B cell (primary cell): ENCODE measurements around the gene RNASEH2C. TPM values are rescaled to one million over a fixed set of nuclear protein-coding genes. Genes with fewer than 3 reads are reported as not detected.
"Not testable (repeated sequence)": the region's sequence is repeated elsewhere in the genome, so short reads cannot be mapped to it uniquely, and the experiment has no call there.

ENCODE experiments used
- ATAC-seq: fragments of 200-7000 bp; cut with Tn5 transposase; one replicate; pipeline ENCODE4 v1.10.0; 2021; ENCODE audit warnings: low read depth, mild to moderate bottlenecking, moderate number of reproducible peaks, moderate library complexity
- CTCF ChIA-PET: fragments of 350-600 bp; sonication (Branson Sonifier 250); formaldehyde crosslinking; loops from one replicate; lab custom pipeline; 2021; ENCODE audit warnings: antibody characterized with exemption, inconsistent platforms; lab: Charles Lee
- POLR2A ChIA-PET: fragments of 350-600 bp; sonication (Branson Sonifier 250); formaldehyde crosslinking; loops from one replicate; lab custom pipeline; 2021; ENCODE audit warnings: antibody characterized with exemption; lab: Charles Lee
- DNase-seq: peaks from one replicate; pipeline ENCODE4 v3.0.0; 2013
- H2AFZ ChIP-seq: 2 replicates; pipeline ENCODE4 v1.6.1; 2012; ENCODE audit warnings: mild to moderate bottlenecking, low read depth, low read length; ENCODE audit not compliant: insufficient read depth, poor library complexity, severe bottlenecking
- H3K27ac ChIP-seq, 2 donors: 1 replicate in 1 of 2; 2 replicates in 1 of 2; pipeline ENCODE4 v1.5.1; 2012 to 2013; ENCODE audit warnings: low read length in 2 of 2, mild to moderate bottlenecking in 2 of 2, moderate library complexity in 1 of 2
- H3K27me3 ChIP-seq, 4 experiments: fragments of 200-600 bp in 1 of 4; sonication (generic) in 1 of 4; replicated peaks in 1 of 4; 1 replicate in 2 of 4; 2 replicates in 2 of 4; pipeline versions ENCODE4 v1.6.1 to v1.7.0; 2013 to 2016; ENCODE audit warnings: low read length in 3 of 4, mild to moderate bottlenecking in 2 of 4, mixed read lengths in 1 of 4, moderate library complexity in 1 of 4; ENCODE audit not compliant: insufficient read depth in 4 of 4, control insufficient read depth in 3 of 4; ENCODE audit errors: control extremely low read depth in 1 of 4
- H3K36me3 ChIP-seq, 2 experiments: replicated peaks in 1 of 2; 1 replicate in 1 of 2; 2 replicates in 1 of 2; pipeline versions ENCODE4 v1.6.1 to v1.7.1; 2013; ENCODE audit warnings: low read length in 1 of 2; ENCODE audit not compliant: insufficient read depth in 2 of 2, control insufficient read depth in 1 of 2; ENCODE audit errors: control extremely low read depth in 1 of 2, extremely low read depth in 1 of 2
- H3K4me1 ChIP-seq, 2 donors: fragments of 200-600 bp in 1 of 2; sonication (generic) in 1 of 2; 1 replicate in 1 of 2; 2 replicates in 1 of 2; pipeline versions ENCODE4 v1.5.1 to v1.6.1; 2013 to 2017; ENCODE audit warnings: low read length in 2 of 2; ENCODE audit not compliant: control insufficient read depth in 2 of 2, insufficient read depth in 2 of 2
- H3K4me2 ChIP-seq: replicated peaks from 2 replicates; pipeline ENCODE3; 2012; ENCODE audit warnings: mild to moderate bottlenecking, low read depth, low read length; ENCODE audit not compliant: poor library complexity, severe bottlenecking
- H3K4me3 ChIP-seq, 5 experiments: fragments of 200-600 bp in 1 of 5; sonication (generic) in 1 of 5; 1 replicate in 3 of 5; 2 replicates in 2 of 5; pipeline versions ENCODE4 v1.5.1 to v1.7.0; 2011 to 2016; ENCODE audit warnings: low read length in 4 of 5, mild to moderate bottlenecking in 4 of 5, low read depth in 2 of 5, control low read depth in 1 of 5, moderate library complexity in 1 of 5; ENCODE audit not compliant: insufficient read depth in 1 of 5; ENCODE audit errors: control extremely low read depth in 1 of 5, extremely low read depth in 1 of 5
- H3K79me2 ChIP-seq: fragments of 200-600 bp; sonication (generic); one replicate; pipeline ENCODE4 v1.6.0; 2016; ENCODE audit warnings: low read length; ENCODE audit not compliant: control insufficient read depth, insufficient read depth
- H3K9ac ChIP-seq: fragments of 200-600 bp; sonication (generic); 2 replicates; pipeline ENCODE4 v1.6.1; 2017; ENCODE audit warnings: mild to moderate bottlenecking, low read length, moderate library complexity
- H3K9me3 ChIP-seq, 3 donors: one replicate each; pipeline versions ENCODE4 v1.6.1 to v1.7.1; 2013; ENCODE audit warnings: low read length in 2 of 3; ENCODE audit not compliant: control insufficient read depth in 2 of 3, insufficient read depth in 1 of 3; ENCODE audit errors: control extremely low read depth in 1 of 3
- H4K20me1 ChIP-seq: 2 replicates; pipeline ENCODE4 v1.6.0; 2012; ENCODE audit warnings: mild to moderate bottlenecking, low read length; ENCODE audit not compliant: insufficient read depth, control insufficient read depth, poor library complexity, severe bottlenecking
- H3K27ac Mint-ChIP-seq: one replicate; pipeline ENCODE4 v1.8.0; 2021; ENCODE audit warnings: mixed read lengths
- H3K27me3 Mint-ChIP-seq: one replicate; pipeline ENCODE4 v1.8.0; 2021; ENCODE audit warnings: mixed read lengths
- H3K4me1 Mint-ChIP-seq: one replicate; pipeline ENCODE4 v1.8.0; 2021; ENCODE audit warnings: mixed read lengths
- H3K4me3 Mint-ChIP-seq: one replicate; pipeline ENCODE4 v1.8.0; 2021; ENCODE audit warnings: mixed read lengths
- H3K9me3 Mint-ChIP-seq: one replicate; pipeline ENCODE4 v1.8.0; 2022; ENCODE audit warnings: mixed read lengths; ENCODE audit not compliant: insufficient read depth
- EZH2 ChIP-seq: IDR thresholded peaks from 2 replicates; pipeline ENCODE4 v1.6.1; 2012; ENCODE audit warnings: borderline replicate concordance, low read depth, mild to moderate bottlenecking, moderate library complexity, low read length; ENCODE audit not compliant: insufficient read depth, poor library complexity, severe bottlenecking
- WGBS: methylation state at CpG from one replicate; pipeline ENCODE4 v1.1.5; 2013; ENCODE audit warnings: missing lambda C conversion rate; ENCODE audit not compliant: insufficient coverage; 5-methylcytosine and 5-hydroxymethylcytosine counted together
- intact Hi-C: fragments of 100-400 bp; cut with micrococcal nuclease; formaldehyde crosslinking; loops from one replicate; pipeline ENCODE4 v1.10.0; 2022
- polyA plus RNA-seq: library from polyadenylated mRNA; depleted of rRNA; stranded (reverse); fragments of >200 nt; gene quantifications from 2 replicates; pipeline ENCODE4 v1.2.3, GENCODE V29; 2012
- total RNA-seq, 2 donors: library from RNA; stranded (reverse); fragments of 120-200 nt in 1 of 2; gene quantifications; 1 replicate in 1 of 2; 2 replicates in 1 of 2; pipeline versions ENCODE4 v1.2.3 to v1.2.4, GENCODE V29; 2013 to 2022
- TF ChIP-seq, protein P1 (sequence below): fragments of 200-600 bp; IDR thresholded peaks from one replicate; pipeline ENCODE4 v1.8.0; 2022; ENCODE audit warnings: antibody characterized with exemption, mild to moderate bottlenecking

RNASEH2C gene
- total and polyA plus RNA-seq, 2 donors (not counting 1 experiment from before 2014, with no cell fraction given) = 75.3 to 95.0 TPM

DNA sequence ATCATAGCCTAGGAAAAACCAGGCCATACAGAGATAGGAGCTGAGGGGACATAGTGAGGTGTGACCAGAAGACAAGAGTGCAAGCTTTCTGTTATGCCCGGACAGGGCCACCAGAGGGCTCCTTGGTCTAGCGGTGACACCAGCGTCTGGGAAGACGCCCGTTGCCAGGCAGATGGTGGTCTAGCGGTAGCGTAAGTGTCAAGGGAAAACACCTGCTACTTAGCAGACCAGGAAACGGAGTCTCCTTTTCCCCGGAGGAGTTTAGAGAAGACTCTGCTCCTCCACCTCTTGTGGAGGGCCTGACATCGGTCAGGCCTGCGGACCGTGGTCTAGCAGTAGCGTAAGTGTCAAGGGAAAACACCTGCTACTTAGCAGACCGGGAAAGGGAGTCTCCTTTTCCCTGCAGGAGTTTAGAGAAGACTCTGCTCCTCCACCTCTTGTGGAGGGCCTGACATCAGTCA is 14.3 kb downstream of the RNASEH2C start:
- H3K4me1 ChIP-seq, H4K20me1 ChIP-seq, POLR2A ChIA-PET, H3K27me3 Mint-ChIP-seq, H3K9me3 Mint-ChIP-seq, H3K27me3 ChIP-seq, H3K79me2 ChIP-seq, H3K36me3 ChIP-seq, H3K9me3 ChIP-seq: not testable (repeated sequence)
- Histone ChIP-seq H3K9ac (peak overlapping the region; percentile 49), H2AFZ (peak overlapping the region; percentile 76), H3K27ac (peak overlapping the region; percentile 55 to 61), H3K4me2 (peak overlapping the region; percentile 70), H3K4me3 (peak overlapping the region in 4 of 5 experiments; percentile 35 to 59 (median 49))
- CTCF ChIA-PET = interaction anchor here (0.7 to 4.5 kb wide), 14 partner anchors 8 to 431 kb away, joined by 3 to 32 read pairs (median 4); partner anchors contain the start of gene RELA
- Mint-ChIP-seq H3K4me1 (peaks cover 14% of the 10 kb centered on the region), H3K4me3 (peak overlapping the region; percentile 78), H3K27ac (peak overlapping the region; percentile 56)
- intact Hi-C loops = loop anchor here (1.0 to 2.0 kb wide), 5 partner anchors 44 to 283 kb away; partner anchors contain the start of gene RELA
- DNase-seq (peak; percentile 84), ATAC-seq (peak; percentile 33)
- 0% methylated on average over 9 of the region's 14 CpGs for WGBS
- TF ChIP-seq, protein P1, sequence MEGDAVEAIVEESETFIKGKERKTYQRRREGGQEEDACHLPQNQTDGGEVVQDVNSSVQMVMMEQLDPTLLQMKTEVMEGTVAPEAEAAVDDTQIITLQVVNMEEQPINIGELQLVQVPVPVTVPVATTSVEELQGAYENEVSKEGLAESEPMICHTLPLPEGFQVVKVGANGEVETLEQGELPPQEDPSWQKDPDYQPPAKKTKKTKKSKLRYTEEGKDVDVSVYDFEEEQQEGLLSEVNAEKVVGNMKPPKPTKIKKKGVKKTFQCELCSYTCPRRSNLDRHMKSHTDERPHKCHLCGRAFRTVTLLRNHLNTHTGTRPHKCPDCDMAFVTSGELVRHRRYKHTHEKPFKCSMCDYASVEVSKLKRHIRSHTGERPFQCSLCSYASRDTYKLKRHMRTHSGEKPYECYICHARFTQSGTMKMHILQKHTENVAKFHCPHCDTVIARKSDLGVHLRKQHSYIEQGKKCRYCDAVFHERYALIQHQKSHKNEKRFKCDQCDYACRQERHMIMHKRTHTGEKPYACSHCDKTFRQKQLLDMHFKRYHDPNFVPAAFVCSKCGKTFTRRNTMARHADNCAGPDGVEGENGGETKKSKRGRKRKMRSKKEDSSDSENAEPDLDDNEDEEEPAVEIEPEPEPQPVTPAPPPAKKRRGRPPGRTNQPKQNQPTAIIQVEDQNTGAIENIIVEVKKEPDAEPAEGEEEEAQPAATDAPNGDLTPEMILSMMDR = peak; percentile 82

DNA sequence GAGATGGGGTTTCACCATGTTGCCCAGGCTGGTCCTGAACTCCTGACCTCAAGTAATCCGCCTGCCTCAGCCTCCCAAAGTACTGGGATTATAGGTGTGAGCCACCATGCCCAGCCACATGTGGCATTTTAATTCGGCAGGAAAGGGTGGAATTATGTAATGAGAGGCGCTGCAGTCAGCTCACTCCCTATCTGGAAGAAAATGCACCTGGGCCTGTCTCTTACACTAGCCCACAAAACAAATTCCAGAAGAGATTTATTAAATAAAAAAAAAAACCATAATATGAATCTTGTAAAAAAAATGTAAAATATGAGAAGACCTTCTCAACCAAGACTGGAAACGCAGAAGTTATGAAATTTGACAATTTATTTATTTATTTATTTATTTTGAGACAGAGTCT is 16.8 kb downstream of the RNASEH2C start:
- ChIA-PET POLR2A (interaction anchor here (0.7 kb wide), 1 partner anchor 959 kb away, joined by 4 read pairs; no protein-coding TSS in a partner anchor), CTCF (interaction anchor here (0.7 to 4.5 kb wide), 6 partner anchors 9 to 285 kb away, joined by 3 to 32 read pairs (median 8); no protein-coding TSS in a partner anchor)
- Mint-ChIP-seq H3K4me1 (peaks cover 18% of the 10 kb centered on the region), H3K9me3 (no peaks in the 10 kb centered on the region), H3K27ac (no peak overlapping the region), H3K27me3 (peaks cover 3% of the 10 kb centered on the region), H3K4me3 (no peak overlapping the region)
- H3K27ac ChIP-seq = no peak overlapping the region
- H3K9me3 ChIP-seq = no peaks in the 10 kb centered on the region
- no peak overlapping the region for H3K4me3 ChIP-seq
- H3K4me2 ChIP-seq = no peak overlapping the region
- TF ChIP-seq, protein P1 = no peak
- no peak for TF ChIP-seq EZH2
- no peaks in the 10 kb centered on the region for H3K36me3 ChIP-seq
- H3K9ac ChIP-seq = no peak overlapping the region
- ATAC-seq = no peak
- no peaks in the 10 kb centered on the region for H4K20me1 ChIP-seq
- intact Hi-C loops = no loop called here
- peaks cover 8 to 11% of the 10 kb centered on the region in 2 donors for H3K4me1 ChIP-seq
- DNase-seq = no peak
- 60% methylated on average over 1 of the region's 4 CpGs for WGBS
- H3K27me3 ChIP-seq = no peaks in the 10 kb centered on the region
- no peak overlapping the region for H2AFZ ChIP-seq
- H3K79me2 ChIP-seq = no peaks in the 10 kb centered on the region
